Activated CD4-positive, alpha-beta T cell treated with anti-CD3 and anti-CD28 coated beads for 4 hours (primary cell): Measurements from ENCODE around the gene LRP1B.

Experiments used
- DNase-seq, 2 donors: peaks; one replicate each; pipeline ENCODE4 v3.0.0-alpha.2; 2020

LRP1B gene

GRCh38 chr2:142037744-142038143 is 93.1 kb downstream of the LRP1B start:
- no peak for DNase-seq

- no peak for DNase-seq
Measured at GRCh38 chr2:142037066-142037465, 93.8 kb downstream of the LRP1B start.

- no peak for DNase-seq
Measured at GRCh38 chr2:142033393-142033792, 97.4 kb downstream of the LRP1B start.

- DNase-seq, result no peak
Measured at GRCh38 chr2:142031656-142032055, 99.2 kb downstream of the LRP1B start.

- DNase-seq, result no peak
Measured at GRCh38 chr2:142030735-142031134, 100.1 kb downstream of the LRP1B start.

GRCh38 chr2:142029974-142030373 is 100.8 kb downstream of the LRP1B start:
- DNase-seq, result no peak

GRCh38 chr2:142025394-142025793 is 105.4 kb downstream of the LRP1B start:
- DNase-seq, result no peak

GRCh38 chr2:142020368-142020767 is 110.4 kb downstream of the LRP1B start:
- no peak for DNase-seq

- DNase-seq, result no peak
Measured at GRCh38 chr2:142014536-142014935, 116.3 kb downstream of the LRP1B start.

- DNase-seq, result no peak
Measured at GRCh38 chr2:142012797-142013196, 118.0 kb downstream of the LRP1B start.

- no peak for DNase-seq
Measured at GRCh38 chr2:142010477-142011270, 120.1 kb downstream of the LRP1B start.

GRCh38 chr2:142008135-142008744 is 122.6 kb downstream of the LRP1B start:
- no peak for DNase-seq

- DNase-seq, result no peak
Measured at GRCh38 chr2:141994066-141994465, 136.8 kb downstream of the LRP1B start.

GRCh38 chr2:141992695-141993094 is 138.1 kb downstream of the LRP1B start:
- DNase-seq, result no peak

- no peak for DNase-seq
Measured at GRCh38 chr2:141968433-141968832, 162.4 kb downstream of the LRP1B start.

GRCh38 chr2:141967980-141968379 is 162.8 kb downstream of the LRP1B start:
- no peak for DNase-seq

GRCh38 chr2:141967503-141967902 is 163.3 kb downstream of the LRP1B start:
- no peak for DNase-seq

GRCh38 chr2:141959941-141960340 is 170.9 kb downstream of the LRP1B start:
- DNase-seq, result no peak

GRCh38 chr2:141959016-141959415 is 171.8 kb downstream of the LRP1B start:
- no peak for DNase-seq

- DNase-seq, result no peak
Measured at GRCh38 chr2:141957827-141958450, 172.9 kb downstream of the LRP1B start.

- no peak for DNase-seq
Measured at GRCh38 chr2:141957321-141957720, 173.5 kb downstream of the LRP1B start.

- DNase-seq, result no peak
Measured at GRCh38 chr2:141947396-141948114, 183.3 kb downstream of the LRP1B start.

GRCh38 chr2:141946016-141946415 is 184.8 kb downstream of the LRP1B start:
- DNase-seq, result no peak
